Measurements from ENCODE around the gene GDA. TPM values are rescaled to one million over a fixed set of nuclear protein-coding genes. Genes with fewer than 3 reads are reported as not detected.
A peak's percentile ranks its signal among the peaks of the same experiment; 100 is the strongest.
"Not testable (repeated sequence)": the region's sequence is repeated elsewhere in the genome, so short reads cannot be mapped to it uniquely, and the experiment has no call there.

The GDA gene
- total and polyA plus RNA-seq, 5 donors, result 0.07 to 0.35 (median 0.14) TPM; not detected in 2

DNA sequence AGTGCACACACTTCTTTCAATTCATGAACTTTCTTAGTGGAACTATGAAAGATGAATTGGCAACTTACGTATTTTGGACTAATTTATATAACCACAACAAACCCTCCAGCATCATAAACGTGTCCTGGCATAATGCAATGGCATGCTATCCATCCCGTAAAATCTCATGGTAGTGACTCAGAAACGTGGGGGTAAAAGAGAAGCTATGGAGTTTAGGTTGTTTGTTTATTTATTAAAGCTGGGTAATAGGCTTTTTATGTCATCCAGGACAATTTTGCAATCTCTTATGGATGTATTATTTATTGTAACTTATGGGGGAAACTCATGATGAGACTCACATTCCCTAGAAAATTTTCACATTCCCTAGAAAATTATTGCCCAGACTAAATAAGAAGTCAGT lies 106.3 kb downstream of the GDA start:
- DNase-seq (no peak), ATAC-seq (no peak)
- no peaks in the 10 kb centered on the region for H3K9me3 ChIP-seq (ENCODE audit: control insufficient read depth, low read length)
- H3K4me1 ChIP-seq (ENCODE audit: control insufficient read depth, insufficient read depth, low read length), result no peaks in the 10 kb centered on the region
- no peak overlapping the region for H3K27ac ChIP-seq (ENCODE audit: low read length)
- WGBS, result 83% methylated on average over 4 of the region's 4 CpGs
- peaks cover 2% of the 10 kb centered on the region for H3K27me3 ChIP-seq (ENCODE audit: control insufficient read depth, insufficient read depth)
- intact Hi-C loops (cut with DNase I), result no loop called here
- no peak overlapping the region for H3K4me3 ChIP-seq (ENCODE audit: low read length)

DNA sequence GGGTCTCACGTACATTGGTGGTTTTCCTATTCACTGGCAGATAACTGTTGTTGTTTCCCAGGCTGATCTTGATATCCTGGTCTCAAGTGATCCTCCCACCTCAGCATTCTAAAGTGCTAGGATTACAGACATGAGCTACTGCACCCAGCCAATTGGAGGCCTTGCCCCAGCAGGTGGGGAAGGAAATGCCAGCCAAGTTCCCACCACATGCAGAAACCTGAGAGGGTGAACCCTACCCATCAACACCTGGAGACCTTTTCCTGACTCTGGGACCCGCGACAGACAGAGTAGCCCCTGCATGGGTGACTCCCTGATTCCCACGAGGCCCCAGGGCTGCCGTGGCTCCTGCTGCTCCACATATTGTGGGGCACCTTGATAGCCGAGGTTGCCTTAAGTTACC lies 107.7 kb downstream of the GDA start:
- no peak overlapping the region for H3K4me3 ChIP-seq (ENCODE audit: low read length)
- H3K4me1 ChIP-seq (ENCODE audit: control insufficient read depth, insufficient read depth, low read length), result no peaks in the 10 kb centered on the region
- no peaks in the 10 kb centered on the region for H3K9me3 ChIP-seq (ENCODE audit: control insufficient read depth, low read length)
- H3K27ac ChIP-seq (ENCODE audit: low read length), result no peak overlapping the region
- WGBS, result 75% methylated on average over 6 of the region's 6 CpGs
- peaks cover under 1% of the 10 kb centered on the region for H3K27me3 ChIP-seq (ENCODE audit: control insufficient read depth, insufficient read depth)
- intact Hi-C loops (cut with DNase I), result no loop called here
- DNase-seq (no peak), ATAC-seq (no peak)

- ATAC-seq (no peak), DNase-seq (no peak)
- no peaks in the 10 kb centered on the region for H3K9me3 ChIP-seq (ENCODE audit: control insufficient read depth, low read length)
- H3K27me3 ChIP-seq (ENCODE audit: control insufficient read depth, insufficient read depth), result no peaks in the 10 kb centered on the region
- H3K4me3 ChIP-seq (ENCODE audit: low read length), result no peak overlapping the region
- H3K27ac ChIP-seq (ENCODE audit: low read length), result no peak overlapping the region
- H3K4me1 ChIP-seq (ENCODE audit: control insufficient read depth, insufficient read depth, low read length), result no peaks in the 10 kb centered on the region
- intact Hi-C loops (cut with DNase I), result no loop called here
- 82% methylated on average over 3 of the region's 3 CpGs for WGBS
These were observed 108.6 kb downstream of the GDA start for GRCh38 chr9:72257814-72258213.

- H3K9me3 ChIP-seq (ENCODE audit: control insufficient read depth, low read length), result no peaks in the 10 kb centered on the region
- 34% methylated on average over 2 of the region's 2 CpGs for WGBS
These were observed 112.8 kb downstream of the GDA start for GRCh38 chr9:72262063-72262462.

DNA sequence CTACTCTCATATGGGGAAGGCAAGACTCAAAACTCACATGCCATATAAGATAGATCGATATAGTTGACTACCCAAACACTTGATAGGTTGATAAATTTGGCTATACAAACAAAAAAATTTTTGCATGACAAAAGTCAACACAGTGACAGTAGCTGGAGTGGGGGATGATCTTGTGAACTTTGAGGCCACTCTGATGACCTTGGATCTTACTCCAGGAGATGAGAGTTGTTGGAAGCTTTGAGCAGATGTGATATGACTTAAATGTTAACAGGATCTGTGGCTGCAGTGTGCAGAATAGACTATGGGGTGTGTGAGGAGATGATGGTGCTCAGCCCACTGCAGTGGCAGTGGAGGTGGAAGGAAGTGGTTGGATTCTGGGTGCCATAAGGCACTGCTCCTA lies 114.3 kb downstream of the GDA start:
- WGBS, result 95% methylated on average over 1 of the region's 1 CpG
- DNase-seq (no peak), ATAC-seq (no peak)
- no peaks in the 10 kb centered on the region for H3K27me3 ChIP-seq (ENCODE audit: control insufficient read depth, insufficient read depth)
- H3K9me3 ChIP-seq (ENCODE audit: control insufficient read depth, low read length), result no peaks in the 10 kb centered on the region
- no peak overlapping the region for H3K27ac ChIP-seq (ENCODE audit: low read length)
- no peak overlapping the region for H3K4me3 ChIP-seq (ENCODE audit: low read length)
- no peaks in the 10 kb centered on the region for H3K4me1 ChIP-seq (ENCODE audit: control insufficient read depth, insufficient read depth, low read length)
- intact Hi-C loops (cut with DNase I), result no loop called here

More at GRCh38 chr9:72262063-72262462, 112.8 kb downstream of the GDA start:
- Histone ChIP-seq H3K4me1 (ENCODE audit: control insufficient read depth, insufficient read depth, low read length) (no peaks in the 10 kb centered on the region), H3K27me3 (ENCODE audit: control insufficient read depth, insufficient read depth) (no peaks in the 10 kb centered on the region), H3K4me3 (ENCODE audit: low read length) (no peak overlapping the region), H3K27ac (ENCODE audit: low read length) (no peak overlapping the region)
- DNase-seq (no peak), ATAC-seq (no peak)
- intact Hi-C loops (cut with DNase I), result no loop called here

GRCh38 chr9:72268961-72269360 lies 119.7 kb downstream of the GDA start:
- no peak for DNase-seq
- no peaks in the 10 kb centered on the region for H3K4me1 ChIP-seq (ENCODE audit: control insufficient read depth, insufficient read depth, low read length)
- H3K9me3 ChIP-seq (ENCODE audit: control insufficient read depth, low read length), result no peaks in the 10 kb centered on the region
- no peak overlapping the region for H3K4me3 ChIP-seq (ENCODE audit: low read length)
- H3K27me3 ChIP-seq (ENCODE audit: control insufficient read depth, insufficient read depth), result no peaks in the 10 kb centered on the region
- intact Hi-C loops (cut with DNase I), result no loop called here
- no peak overlapping the region for H3K27ac ChIP-seq (ENCODE audit: low read length)
- WGBS, result 67% methylated on average over 3 of the region's 3 CpGs
- ATAC-seq, result no peak

DNA sequence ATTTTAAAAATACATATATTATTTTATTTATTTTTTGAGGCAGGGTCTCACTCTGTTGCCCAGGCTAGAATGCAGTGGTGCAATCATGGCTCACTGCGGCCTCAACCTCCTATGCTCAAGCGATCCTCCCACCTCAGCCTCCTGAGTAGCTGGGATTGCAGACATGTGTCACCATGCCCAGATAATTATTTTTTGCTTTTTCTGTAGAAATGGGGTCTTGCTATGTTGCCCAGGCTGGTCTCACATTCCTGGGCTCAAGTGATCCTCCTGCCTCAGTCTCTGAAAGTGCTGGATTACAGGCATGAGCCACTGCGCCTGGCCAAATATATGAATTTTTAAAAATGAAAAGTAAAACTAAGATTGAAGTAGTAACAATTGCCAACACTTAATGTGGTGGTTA lies 121.1 kb downstream of the GDA start:
- WGBS, result over 99% methylated on average over 3 of the region's 3 CpGs
- not testable (repeated sequence) for H3K4me1 ChIP-seq (ENCODE audit: control insufficient read depth, insufficient read depth, low read length); H3K4me3 ChIP-seq (ENCODE audit: low read length); ATAC-seq; DNase-seq; H3K27me3 ChIP-seq (ENCODE audit: control insufficient read depth, insufficient read depth); H3K27ac ChIP-seq (ENCODE audit: low read length); H3K9me3 ChIP-seq (ENCODE audit: control insufficient read depth, low read length)
- intact Hi-C loops (cut with DNase I), result loop anchor here in 3 of 4 donors (2.0 to 5.0 kb wide), 2 partner anchors 228 to 232 kb away; no protein-coding TSS in a partner anchor

DNA sequence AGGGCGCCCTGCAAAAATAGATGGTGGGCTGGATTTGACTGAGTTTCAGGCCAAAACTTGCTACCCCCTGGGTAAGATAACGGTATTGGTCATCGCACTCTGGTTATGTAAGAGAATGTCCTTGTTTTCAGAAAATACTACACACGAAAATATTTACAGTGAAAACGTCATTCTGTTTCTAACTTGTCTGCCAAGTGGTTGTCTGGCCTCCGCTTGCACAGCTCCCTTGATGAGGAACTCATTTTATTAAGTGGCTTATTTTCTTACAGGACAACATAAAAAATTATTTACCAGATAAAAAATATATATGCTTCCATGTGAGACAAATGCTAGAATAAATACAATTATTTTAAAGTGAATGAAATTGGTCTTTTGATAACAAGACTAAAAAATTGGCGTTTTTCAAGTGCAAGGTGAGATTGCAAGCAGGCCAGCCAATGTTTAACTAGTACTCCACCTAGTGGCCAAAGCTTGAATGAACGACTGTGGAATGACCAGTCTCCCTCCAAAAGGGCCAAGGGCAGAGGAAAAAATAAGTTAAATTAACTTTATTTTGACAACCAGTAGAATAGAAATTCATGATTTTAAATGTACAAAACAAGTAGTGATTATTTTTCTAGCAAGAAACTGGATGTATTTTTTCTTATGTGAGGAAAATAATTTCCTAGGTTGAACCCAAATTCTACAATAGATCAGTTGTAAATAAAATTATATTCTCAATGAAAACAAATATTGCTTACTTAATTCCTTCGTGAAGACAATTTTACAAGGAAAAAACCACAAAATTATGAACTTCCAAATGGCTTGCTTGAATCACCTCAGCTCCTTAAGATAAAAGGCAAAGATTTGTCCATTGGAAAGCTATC lies 122.6 kb downstream of the GDA start:
- DNase-seq (no peak), ATAC-seq (peak in 1 of 2 donors; percentile 52)
- Histone ChIP-seq H3K4me1 (ENCODE audit: control insufficient read depth, insufficient read depth, low read length) (no peaks in the 10 kb centered on the region), H3K27me3 (ENCODE audit: control insufficient read depth, insufficient read depth) (no peaks in the 10 kb centered on the region), H3K4me3 (ENCODE audit: low read length) (no peak overlapping the region), H3K27ac (ENCODE audit: low read length) (no peak overlapping the region), H3K9me3 (ENCODE audit: control insufficient read depth, low read length) (no peaks in the 10 kb centered on the region)
- intact Hi-C loops (cut with DNase I), result loop anchor here (2.0 to 5.0 kb wide), 2 partner anchors 230 to 233 kb away; no protein-coding TSS in a partner anchor
- 36% methylated on average over 9 of the region's 9 CpGs for WGBS

- Histone ChIP-seq H3K4me3 (ENCODE audit: low read length) (no peak overlapping the region), H3K27me3 (ENCODE audit: control insufficient read depth, insufficient read depth) (no peaks in the 10 kb centered on the region), H3K27ac (ENCODE audit: low read length) (no peak overlapping the region), H3K4me1 (ENCODE audit: control insufficient read depth, insufficient read depth, low read length) (no peaks in the 10 kb centered on the region), H3K9me3 (ENCODE audit: control insufficient read depth, low read length) (no peaks in the 10 kb centered on the region)
- ATAC-seq (no peak), DNase-seq (no peak)
- 86% methylated on average over 4 of the region's 4 CpGs for WGBS
- intact Hi-C loops (cut with DNase I), result loop anchor here in 1 of 4 donors (5.0 kb wide), 1 partner anchor 232 kb away; no protein-coding TSS in a partner anchor
These were observed 125.2 kb downstream of the GDA start for GRCh38 chr9:72274441-72274840.

DNA sequence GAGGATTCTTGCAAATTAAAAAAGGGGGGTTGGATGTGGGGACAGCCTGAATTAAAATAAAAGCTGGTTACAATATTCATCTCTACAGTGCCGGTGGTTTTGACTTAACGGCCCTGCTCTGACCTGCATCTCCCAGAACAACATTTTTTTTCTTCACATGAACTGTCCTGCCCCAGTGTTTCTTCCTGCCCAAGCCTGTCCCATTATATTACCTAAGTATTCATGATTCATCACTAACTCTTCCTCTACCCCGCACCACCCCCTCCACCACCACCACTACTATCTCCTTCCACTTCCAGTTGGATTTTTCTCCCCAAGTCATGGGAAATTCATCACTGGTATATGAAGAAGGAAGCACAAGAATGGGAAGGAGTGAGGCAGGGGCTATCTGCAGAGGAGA lies 125.7 kb downstream of the GDA start:
- Histone ChIP-seq H3K27me3 (ENCODE audit: control insufficient read depth, insufficient read depth) (no peaks in the 10 kb centered on the region), H3K27ac (ENCODE audit: low read length) (no peak overlapping the region), H3K9me3 (ENCODE audit: control insufficient read depth, low read length) (no peaks in the 10 kb centered on the region), H3K4me3 (ENCODE audit: low read length) (no peak overlapping the region), H3K4me1 (ENCODE audit: control insufficient read depth, insufficient read depth, low read length) (no peaks in the 10 kb centered on the region)
- ATAC-seq, result no peak
- no peak for DNase-seq
- intact Hi-C loops (cut with DNase I), result loop anchor here in 1 of 4 donors (5.0 kb wide), 1 partner anchor 233 kb away; no protein-coding TSS in a partner anchor
- WGBS, result 81% methylated on average over 3 of the region's 3 CpGs

DNA sequence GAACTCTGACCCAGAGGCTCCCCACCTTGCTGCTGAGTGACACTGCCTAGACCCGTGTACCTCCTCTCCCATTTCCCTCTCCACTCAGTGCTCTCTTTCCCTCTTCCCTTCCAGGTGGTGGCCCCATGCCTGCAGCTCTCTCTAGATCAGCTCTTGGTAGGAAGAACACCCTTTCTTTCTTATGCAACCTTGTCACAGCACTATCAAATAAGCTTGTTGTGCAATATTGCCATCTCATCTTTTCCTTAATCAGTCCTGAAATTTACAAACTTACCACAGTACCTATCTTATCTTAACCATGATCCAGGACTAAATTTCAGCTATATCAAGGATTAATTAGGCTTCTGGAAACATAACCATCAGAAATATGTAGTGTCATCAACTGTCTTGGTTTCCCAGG lies 127.2 kb downstream of the GDA start:
- DNase-seq, result no peak
- Histone ChIP-seq H3K4me3 (ENCODE audit: low read length) (no peak overlapping the region), H3K27me3 (ENCODE audit: control insufficient read depth, insufficient read depth) (no peaks in the 10 kb centered on the region), H3K9me3 (ENCODE audit: control insufficient read depth, low read length) (no peaks in the 10 kb centered on the region), H3K4me1 (ENCODE audit: control insufficient read depth, insufficient read depth, low read length) (no peaks in the 10 kb centered on the region), H3K27ac (ENCODE audit: low read length) (no peak overlapping the region)
- no peak for ATAC-seq
- intact Hi-C loops (cut with DNase I), result no loop called here
- WGBS, result 72% methylated on average over 1 of the region's 1 CpG
